ENCODE data around the gene PRRX2.

Gene PRRX2

GRCh38 chr9:129722913-129723312, 57.5 kb downstream of the PRRX2 start:
- Histone ChIP-seq H3K27me3 (ENCODE audit: insufficient read depth, low read depth) (peaks cover 60% of the 10 kb centered on the region), H3K4me3 (IDR thresholded peaks at IDR 0.05; ENCODE audit: insufficient read depth, low read depth, low read length) (no peak overlapping the region), H3K4me1 (ENCODE audit: low read depth, poor library complexity, severe bottlenecking) (peaks cover 4% of the 10 kb centered on the region), H3K79me2 (ENCODE audit: insufficient read depth, low read depth) (no peaks in the 10 kb centered on the region), H3K9ac (no peak overlapping the region), H3K4me2 (no peak overlapping the region), H2AFZ (ENCODE audit: low read depth) (no peak overlapping the region), H3K36me3 (ENCODE audit: insufficient read depth) (no peaks in the 10 kb centered on the region), H4K20me1 (ENCODE audit: insufficient read depth) (no peaks in the 10 kb centered on the region), H3K27ac (no peak overlapping the region)
- TF ChIP-seq CTCF (conservative IDR thresholded peaks at IDR 0.05; ENCODE audit: low read depth, low read length) = no peak

- TF ChIP-seq CTCF (conservative IDR thresholded peaks at IDR 0.05; ENCODE audit: low read depth, low read length) = no peak
- no peak overlapping the region for H3K27ac ChIP-seq
- no peaks in the 10 kb centered on the region for H3K79me2 ChIP-seq (ENCODE audit: insufficient read depth, low read depth)
- H4K20me1 ChIP-seq (ENCODE audit: insufficient read depth) = no peaks in the 10 kb centered on the region
- H3K4me3 ChIP-seq (IDR thresholded peaks at IDR 0.05; ENCODE audit: insufficient read depth, low read depth, low read length) = no peak overlapping the region
- peaks cover 74% of the 10 kb centered on the region for H3K27me3 ChIP-seq (ENCODE audit: insufficient read depth, low read depth)
- H3K4me2 ChIP-seq = no peak overlapping the region
- no peak overlapping the region for H3K9ac ChIP-seq
- no peak overlapping the region for H2AFZ ChIP-seq (ENCODE audit: low read depth)
- H3K4me1 ChIP-seq (ENCODE audit: low read depth, poor library complexity, severe bottlenecking) = peaks cover 4% of the 10 kb centered on the region
- H3K36me3 ChIP-seq (ENCODE audit: insufficient read depth) = no peaks in the 10 kb centered on the region
These were observed 59.2 kb downstream of the PRRX2 start for GRCh38 chr9:129724456-129725190.

GRCh38 chr9:129725795-129726251, 60.4 kb downstream of the PRRX2 start:
- H3K4me1 ChIP-seq (ENCODE audit: low read depth, poor library complexity, severe bottlenecking) = peaks cover 4% of the 10 kb centered on the region
- no peaks in the 10 kb centered on the region for H3K79me2 ChIP-seq (ENCODE audit: insufficient read depth, low read depth)
- no peaks in the 10 kb centered on the region for H4K20me1 ChIP-seq (ENCODE audit: insufficient read depth)
- TF ChIP-seq CTCF (conservative IDR thresholded peaks at IDR 0.05; ENCODE audit: low read depth, low read length) = no peak
- no peaks in the 10 kb centered on the region for H3K36me3 ChIP-seq (ENCODE audit: insufficient read depth)
- H3K4me2 ChIP-seq = no peak overlapping the region
- H3K4me3 ChIP-seq (IDR thresholded peaks at IDR 0.05; ENCODE audit: insufficient read depth, low read depth, low read length) = no peak overlapping the region
- H3K27ac ChIP-seq = no peak overlapping the region
- H3K9ac ChIP-seq = no peak overlapping the region
- H3K27me3 ChIP-seq (ENCODE audit: insufficient read depth, low read depth) = peaks cover 84% of the 10 kb centered on the region
- no peak overlapping the region for H2AFZ ChIP-seq (ENCODE audit: low read depth)

- H3K4me3 ChIP-seq (IDR thresholded peaks at IDR 0.05; ENCODE audit: insufficient read depth, low read depth, low read length) = no peak overlapping the region
- H3K9ac ChIP-seq = no peak overlapping the region
- peak overlapping the region; percentile 13; the same call in 1 of the 2 replicates for H3K4me2 ChIP-seq
- peaks cover 84% of the 10 kb centered on the region for H3K27me3 ChIP-seq (ENCODE audit: insufficient read depth, low read depth)
- H2AFZ ChIP-seq (ENCODE audit: low read depth) = peak overlapping the region; percentile 47; the same call in 1 of the 2 replicates
- no peaks in the 10 kb centered on the region for H3K36me3 ChIP-seq (ENCODE audit: insufficient read depth)
- H3K4me1 ChIP-seq (ENCODE audit: low read depth, poor library complexity, severe bottlenecking) = peaks cover 4% of the 10 kb centered on the region
- no peak overlapping the region for H3K27ac ChIP-seq
- no peaks in the 10 kb centered on the region for H3K79me2 ChIP-seq (ENCODE audit: insufficient read depth, low read depth)
- TF ChIP-seq CTCF (conservative IDR thresholded peaks at IDR 0.05; ENCODE audit: low read depth, low read length) = peak; percentile 92
- H4K20me1 ChIP-seq (ENCODE audit: insufficient read depth) = no peaks in the 10 kb centered on the region
These were observed 61.1 kb downstream of the PRRX2 start for GRCh38 chr9:129726322-129727160.

Measured in KMS-11 (cell line).